Lower leg skin (tissue), 3 donors: ENCODE data around the gene DISP3.

Experiments
- POLR2A ChIP-seq, 2 donors: fragments of 450-650 bp; IDR thresholded peaks; one replicate each; pipeline ENCODE4 v1.6.1; 2016 to 2017; ENCODE audit warnings: antibody characterized with exemption in 2 of 2, mild to moderate bottlenecking in 1 of 2, moderate library complexity in 1 of 2
- TF ChIP-seq, protein P1 (sequence below), 3 donors: fragments of 450-650 bp; IDR thresholded peaks; one replicate each; pipeline ENCODE4 v1.5.1; 2016; ENCODE audit warnings: antibody characterized with exemption in 3 of 3, mild to moderate bottlenecking in 3 of 3, moderate library complexity in 2 of 3

DNA sequence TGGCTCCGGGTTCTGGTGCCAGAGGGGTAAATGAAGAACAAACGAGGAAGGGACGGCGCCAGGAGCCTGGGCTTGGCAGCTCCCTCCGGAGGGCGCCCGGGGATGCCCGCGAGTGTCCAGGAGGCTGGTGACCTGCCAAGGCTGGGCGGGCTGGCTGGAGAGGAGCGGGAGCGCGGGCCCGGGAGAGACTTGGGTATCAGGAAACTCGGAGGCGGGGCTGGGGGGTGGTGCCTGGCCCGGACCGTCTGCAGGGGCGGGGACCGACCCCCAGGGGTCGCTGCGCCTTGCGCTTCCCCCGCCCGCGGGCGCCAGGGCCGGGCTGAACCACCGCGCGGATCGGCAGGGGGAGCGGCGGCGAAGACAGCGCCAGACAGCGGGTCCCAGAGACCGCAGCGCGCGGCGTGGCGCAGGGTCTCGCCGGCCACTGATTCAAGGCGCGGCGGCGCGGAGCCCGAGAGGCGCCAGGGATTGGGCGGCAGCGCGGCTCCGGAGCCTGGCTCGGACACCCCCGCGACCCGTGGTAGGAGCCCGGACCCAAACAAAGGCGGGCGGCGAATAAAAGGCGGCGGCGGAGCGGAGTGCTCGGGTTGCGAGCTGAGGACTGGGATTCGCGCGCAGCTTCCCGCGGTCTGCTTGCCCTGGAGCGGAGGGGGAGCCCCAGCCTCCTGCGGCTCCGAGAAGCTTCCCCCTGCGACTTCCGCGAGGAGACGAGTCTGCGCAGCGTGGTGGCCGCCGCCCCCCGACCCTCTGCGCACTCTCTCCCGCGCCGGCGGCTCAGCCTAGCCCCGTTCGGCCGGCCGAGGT is at the start of gene DISP3:
- TF ChIP-seq, protein P1, sequence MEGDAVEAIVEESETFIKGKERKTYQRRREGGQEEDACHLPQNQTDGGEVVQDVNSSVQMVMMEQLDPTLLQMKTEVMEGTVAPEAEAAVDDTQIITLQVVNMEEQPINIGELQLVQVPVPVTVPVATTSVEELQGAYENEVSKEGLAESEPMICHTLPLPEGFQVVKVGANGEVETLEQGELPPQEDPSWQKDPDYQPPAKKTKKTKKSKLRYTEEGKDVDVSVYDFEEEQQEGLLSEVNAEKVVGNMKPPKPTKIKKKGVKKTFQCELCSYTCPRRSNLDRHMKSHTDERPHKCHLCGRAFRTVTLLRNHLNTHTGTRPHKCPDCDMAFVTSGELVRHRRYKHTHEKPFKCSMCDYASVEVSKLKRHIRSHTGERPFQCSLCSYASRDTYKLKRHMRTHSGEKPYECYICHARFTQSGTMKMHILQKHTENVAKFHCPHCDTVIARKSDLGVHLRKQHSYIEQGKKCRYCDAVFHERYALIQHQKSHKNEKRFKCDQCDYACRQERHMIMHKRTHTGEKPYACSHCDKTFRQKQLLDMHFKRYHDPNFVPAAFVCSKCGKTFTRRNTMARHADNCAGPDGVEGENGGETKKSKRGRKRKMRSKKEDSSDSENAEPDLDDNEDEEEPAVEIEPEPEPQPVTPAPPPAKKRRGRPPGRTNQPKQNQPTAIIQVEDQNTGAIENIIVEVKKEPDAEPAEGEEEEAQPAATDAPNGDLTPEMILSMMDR (IDR thresholded peaks at IDR 0.05): no peak
- no peak for TF ChIP-seq POLR2A (IDR thresholded peaks at IDR 0.05)
